Thyroid gland (tissue), 4 donors: ENCODE results near the gene MTUS2. TPM values are rescaled to one million over a fixed set of nuclear protein-coding genes. Genes with fewer than 3 reads are reported as not detected.

Experiments
- DNase-seq, 2 donors: peaks; one replicate each; pipeline ENCODE4 v3.0.0-alpha.2; 2019
- H3K27ac ChIP-seq, 3 donors: fragments of 200-600 bp; sonication (generic); 1 replicate in 2 of 3; 2 replicates in 1 of 3; pipeline ENCODE4 v1.5.1; 2016 to 2019; ENCODE audit warnings: mild to moderate bottlenecking in 1 of 3, moderate library complexity in 1 of 3
- H3K27me3 ChIP-seq: fragments of 200-600 bp; sonication (generic); one replicate; pipeline ENCODE4 v1.5.1; 2019
- H3K36me3 ChIP-seq, 2 donors: fragments of 200-600 bp; sonication (generic); one replicate each; pipeline ENCODE4 v1.5.1; 2016 to 2019
- H3K4me1 ChIP-seq, 2 donors: fragments of 200-600 bp; sonication (generic); one replicate each; pipeline ENCODE4 v1.5.1; 2017 to 2019
- H3K4me3 ChIP-seq, 3 donors: fragments of 200-600 bp; sonication (generic); replicated peaks in 1 of 3; 1 replicate in 2 of 3; 2 replicates in 1 of 3; pipeline ENCODE4 v1.5.1; 2016; ENCODE audit warnings: mild to moderate bottlenecking in 1 of 3
- H3K9me3 ChIP-seq: fragments of 200-600 bp; sonication (generic); one replicate; pipeline ENCODE4 v1.5.1; 2017
- POLR2A ChIP-seq, 2 donors: fragments of 450-650 bp; IDR thresholded peaks; one replicate each; pipeline ENCODE4 v1.6.1; 2017; ENCODE audit warnings: antibody characterized with exemption in 2 of 2, mild to moderate bottlenecking in 2 of 2, moderate library complexity in 1 of 2
- WGBS, 2 donors: methylation state at CpG; one replicate each; pipeline ENCODE4 v1.1.5; 2017; 5-methylcytosine and 5-hydroxymethylcytosine counted together
- intact Hi-C: fragments of 100-400 bp; cut with DNase I; formaldehyde crosslinking; loops from one replicate; pipeline ENCODE4 v1.15.1; 2023
- total RNA-seq, 4 donors: library from RNA; depleted of rRNA; stranded (reverse); fragments of >200 nt; gene quantifications; one replicate each; pipeline ENCODE4 v1.2.3, GENCODE V29; 2016
- TF ChIP-seq, protein P1 (sequence below), 6 experiments: fragments of 200-600 bp in 3 of 6; fragments of 450-650 bp in 3 of 6; sonication (generic) in 3 of 6; IDR thresholded peaks; one replicate each; pipeline ENCODE4 v1.5.1; 2016 to 2019; ENCODE audit warnings: antibody characterized with exemption in 6 of 6, mild to moderate bottlenecking in 2 of 6, inconsistent platforms in 1 of 6, moderate library complexity in 1 of 6

Gene MTUS2
- total RNA-seq, 4 donors from 2014 or later = 0.98 to 1.5 (median 1.1) TPM

DNA sequence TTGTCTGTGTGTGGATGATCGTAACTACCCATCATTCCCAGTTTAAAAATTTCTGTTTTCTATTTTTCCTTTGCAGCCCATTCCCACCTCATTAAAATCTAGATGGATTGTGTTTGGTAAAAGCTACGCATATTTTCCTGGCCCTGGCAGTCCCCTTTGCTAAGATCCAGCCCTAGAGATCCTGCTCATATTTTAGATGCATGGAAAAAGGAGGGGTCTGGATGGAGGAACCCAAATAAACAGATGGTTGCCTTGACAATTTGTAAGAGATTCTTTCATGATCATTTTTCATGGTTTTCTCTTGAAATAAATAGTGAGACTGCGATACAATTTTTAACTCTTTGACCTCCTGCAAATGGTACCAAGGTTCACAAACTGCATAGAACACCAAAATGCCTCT, 601.0 kb downstream of the MTUS2 start:
- no peaks in the 10 kb centered on the region for H3K36me3 ChIP-seq
- TF ChIP-seq, protein P1, sequence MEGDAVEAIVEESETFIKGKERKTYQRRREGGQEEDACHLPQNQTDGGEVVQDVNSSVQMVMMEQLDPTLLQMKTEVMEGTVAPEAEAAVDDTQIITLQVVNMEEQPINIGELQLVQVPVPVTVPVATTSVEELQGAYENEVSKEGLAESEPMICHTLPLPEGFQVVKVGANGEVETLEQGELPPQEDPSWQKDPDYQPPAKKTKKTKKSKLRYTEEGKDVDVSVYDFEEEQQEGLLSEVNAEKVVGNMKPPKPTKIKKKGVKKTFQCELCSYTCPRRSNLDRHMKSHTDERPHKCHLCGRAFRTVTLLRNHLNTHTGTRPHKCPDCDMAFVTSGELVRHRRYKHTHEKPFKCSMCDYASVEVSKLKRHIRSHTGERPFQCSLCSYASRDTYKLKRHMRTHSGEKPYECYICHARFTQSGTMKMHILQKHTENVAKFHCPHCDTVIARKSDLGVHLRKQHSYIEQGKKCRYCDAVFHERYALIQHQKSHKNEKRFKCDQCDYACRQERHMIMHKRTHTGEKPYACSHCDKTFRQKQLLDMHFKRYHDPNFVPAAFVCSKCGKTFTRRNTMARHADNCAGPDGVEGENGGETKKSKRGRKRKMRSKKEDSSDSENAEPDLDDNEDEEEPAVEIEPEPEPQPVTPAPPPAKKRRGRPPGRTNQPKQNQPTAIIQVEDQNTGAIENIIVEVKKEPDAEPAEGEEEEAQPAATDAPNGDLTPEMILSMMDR (IDR thresholded peaks at IDR 0.05) = no peak
- no peak for TF ChIP-seq POLR2A (IDR thresholded peaks at IDR 0.05)
- H3K4me3 ChIP-seq = no peak overlapping the region
- H3K9me3 ChIP-seq = no peaks in the 10 kb centered on the region
- intact Hi-C loops = no loop called here
- DNase-seq = no peak
- no peaks in the 10 kb centered on the region for H3K4me1 ChIP-seq
- H3K27ac ChIP-seq = no peak overlapping the region
- no peaks in the 10 kb centered on the region for H3K27me3 ChIP-seq
- whole genome bisulfite sequencing, 2 donors = 82 to 86% methylated on average over 3 of the region's 3 CpGs

DNA sequence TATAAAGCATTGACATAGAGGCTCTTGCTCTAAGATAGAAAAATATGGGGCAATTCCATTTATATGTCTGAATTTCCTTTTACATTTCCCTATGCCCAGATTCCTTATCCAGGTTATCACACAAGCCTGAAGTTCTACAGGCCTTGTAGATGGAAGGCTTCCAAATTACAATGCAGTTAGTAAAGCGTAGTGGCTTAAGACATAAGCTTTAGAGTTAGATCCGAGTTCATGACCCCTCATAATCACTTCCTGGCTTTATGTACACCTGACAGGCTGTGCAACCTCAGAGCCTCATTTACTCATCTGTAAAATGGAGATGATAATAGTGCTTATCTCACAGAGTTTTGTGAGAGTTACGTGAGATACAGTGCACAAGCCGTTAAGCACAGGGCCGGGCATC, 601.9 kb downstream of the MTUS2 start:
- Histone ChIP-seq H3K9me3 (no peaks in the 10 kb centered on the region), H3K4me3 (no peak overlapping the region), H3K36me3 (no peaks in the 10 kb centered on the region), H3K27me3 (no peaks in the 10 kb centered on the region), H3K4me1 (no peaks in the 10 kb centered on the region), H3K27ac (no peak overlapping the region)
- 79 to 87% methylated on average over 5 of the region's 5 CpGs for WGBS, 2 donors
- intact Hi-C loops = no loop called here
- no peak for DNase-seq
- TF ChIP-seq POLR2A (IDR thresholded peaks at IDR 0.05) = no peak
- TF ChIP-seq, protein P1 (IDR thresholded peaks at IDR 0.05) = no peak

DNA sequence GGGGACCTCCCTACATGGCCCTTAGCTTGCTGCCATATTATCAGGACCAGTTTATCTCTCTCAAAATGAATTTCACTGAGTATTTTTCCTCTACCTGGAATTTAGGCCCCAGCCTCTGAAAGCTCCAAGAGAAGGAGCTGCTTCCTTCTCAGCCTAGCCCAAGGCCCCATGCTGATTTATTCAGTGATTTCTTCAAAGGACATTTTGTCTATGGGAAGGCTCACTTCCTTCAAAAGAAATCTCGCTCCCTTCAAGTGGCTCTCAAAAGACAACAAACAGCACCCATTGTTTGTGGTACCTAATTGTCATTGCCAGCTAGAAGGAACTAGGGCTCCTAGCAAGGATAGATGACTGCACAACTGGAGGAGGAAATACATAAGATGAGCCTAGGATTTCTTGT, 602.9 kb downstream of the MTUS2 start:
- DNase-seq = no peak
- Histone ChIP-seq H3K27me3 (no peaks in the 10 kb centered on the region), H3K27ac (no peak overlapping the region), H3K4me1 (peaks cover 0 to 4% of the 10 kb centered on the region in 2 donors), H3K36me3 (no peaks in the 10 kb centered on the region), H3K4me3 (no peak overlapping the region), H3K9me3 (no peaks in the 10 kb centered on the region)
- no peak for TF ChIP-seq POLR2A (IDR thresholded peaks at IDR 0.05)
- TF ChIP-seq, protein P1 (IDR thresholded peaks at IDR 0.05) = no peak
- 79 to 82% methylated on average over 1 of the region's 1 CpG for WGBS, 2 donors
- intact Hi-C loops = no loop called here

DNA sequence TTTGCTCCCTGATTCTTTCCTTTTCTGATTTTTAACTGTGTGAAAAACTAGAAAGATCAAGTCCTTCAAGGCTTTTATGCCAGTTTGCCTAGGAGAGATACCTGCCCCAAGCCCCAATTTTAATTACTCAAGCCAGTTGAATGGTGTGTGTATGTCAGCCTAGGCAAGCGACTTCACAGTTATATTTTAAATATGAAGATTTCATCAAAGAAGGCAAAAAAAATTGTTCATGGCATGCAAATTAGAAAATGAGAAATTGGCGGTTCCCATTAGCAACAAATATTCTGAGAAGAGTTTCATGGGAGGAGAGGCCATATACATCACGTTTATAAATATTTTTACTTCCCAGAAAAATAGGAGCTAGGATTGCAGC, 607.8 kb downstream of the MTUS2 start:
- 20% methylated on average over 3 of the region's 3 CpGs for WGBS, 2 donors
- no peaks in the 10 kb centered on the region for H3K36me3 ChIP-seq
- no peaks in the 10 kb centered on the region for H3K27me3 ChIP-seq
- H3K9me3 ChIP-seq = no peaks in the 10 kb centered on the region
- H3K4me1 ChIP-seq = peaks cover 0 to 14% of the 10 kb centered on the region in 2 donors
- no peak for DNase-seq
- intact Hi-C loops = no loop called here
- H3K4me3 ChIP-seq = peak overlapping the region in 1 of 3 donors; percentile 10
- H3K27ac ChIP-seq = no peak overlapping the region
- TF ChIP-seq POLR2A (IDR thresholded peaks at IDR 0.05) = no peak
- TF ChIP-seq, protein P1 (IDR thresholded peaks at IDR 0.05) = no peak

DNA sequence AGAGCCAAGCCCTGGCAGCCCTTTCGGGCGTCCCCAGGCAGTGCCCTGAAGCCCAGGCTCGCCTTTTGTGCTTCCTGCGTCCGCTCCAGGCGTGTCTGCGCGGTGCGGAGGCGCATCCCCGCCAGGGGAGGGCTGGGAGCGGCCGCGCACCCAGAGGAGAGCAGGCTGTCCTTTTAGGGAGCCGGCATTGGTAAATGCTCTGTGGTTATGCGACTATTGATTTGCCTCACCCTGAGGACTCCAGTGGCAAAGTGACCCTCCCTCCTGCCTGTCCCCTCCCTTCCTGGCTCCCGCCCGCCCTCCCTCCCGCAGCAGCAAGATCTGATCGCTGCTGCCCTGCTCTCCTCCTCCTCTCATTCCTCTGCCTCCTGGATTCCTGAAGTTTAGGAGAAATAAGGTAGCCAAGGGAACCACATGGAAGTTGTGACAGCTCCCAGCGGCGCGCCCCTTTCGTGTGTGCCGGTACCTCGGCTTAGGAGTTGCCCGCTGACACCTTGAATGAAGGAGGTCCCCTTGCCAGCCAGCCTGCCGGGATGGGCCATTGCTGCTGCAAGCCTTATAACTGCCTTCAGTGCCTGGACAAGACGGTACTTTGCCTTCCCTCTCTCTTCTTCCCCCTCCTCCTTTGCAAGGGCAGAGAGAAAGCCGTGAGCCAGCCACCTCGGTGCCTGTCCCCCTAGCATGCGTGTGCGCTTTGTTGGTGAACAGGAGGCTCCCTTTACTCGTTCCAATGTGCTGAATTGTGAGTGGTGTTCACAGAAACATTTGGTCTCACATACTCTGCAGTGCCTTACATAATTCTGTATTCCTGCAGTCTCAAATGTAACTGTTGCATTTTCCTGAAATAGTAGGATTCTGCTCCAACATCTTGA, 608.4 kb downstream of the MTUS2 start:
- DNase-seq = peak; percentile 21 to 27
- no peaks in the 10 kb centered on the region for H3K36me3 ChIP-seq
- H3K27ac ChIP-seq = no peak overlapping the region
- peak overlapping the region in 1 of 3 donors; percentile 10 for H3K4me3 ChIP-seq
- intact Hi-C loops = no loop called here
- no peaks in the 10 kb centered on the region for H3K9me3 ChIP-seq
- peaks cover 0 to 15% of the 10 kb centered on the region in 2 donors for H3K4me1 ChIP-seq
- WGBS, 2 donors = 2 to 3% methylated on average over 19 to 34 of the region's 34 CpGs
- TF ChIP-seq POLR2A (IDR thresholded peaks at IDR 0.05) = no peak
- TF ChIP-seq, protein P1 (IDR thresholded peaks at IDR 0.05) = no peak
- H3K27me3 ChIP-seq = no peaks in the 10 kb centered on the region
